ENCODE measurements around the gene PAH. TPM values are rescaled to one million over a fixed set of nuclear protein-coding genes. Genes with fewer than 3 reads are reported as not detected.
A peak's percentile ranks its signal among the peaks of the same experiment; 100 is the strongest.

Gene PAH
- total and polyA plus RNA-seq, 8 donors = 5.9 to 89.3 (median 16.3) TPM

DNA sequence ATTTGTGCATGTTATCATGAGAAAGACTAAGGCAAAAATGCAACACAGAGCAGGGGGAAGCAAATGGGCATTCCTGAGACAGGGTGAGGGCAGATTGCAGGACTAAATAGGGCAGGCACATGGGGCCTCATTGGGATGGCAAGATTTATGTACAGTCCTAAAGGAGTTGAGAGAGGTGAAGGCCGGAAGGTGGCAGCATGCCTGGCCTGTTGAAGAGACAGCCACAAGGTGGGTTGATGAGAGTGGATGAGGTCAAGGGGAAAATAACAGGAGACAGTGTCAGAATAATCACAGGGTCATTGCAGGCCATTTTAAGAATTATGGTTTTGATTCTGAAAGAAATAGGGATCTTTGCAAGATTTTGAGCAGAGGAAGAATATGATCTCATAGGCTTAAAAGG is 21.0 kb downstream of the PAH start:
- H3K36me3 ChIP-seq = no peaks in the 10 kb centered on the region
- no peak for FAIRE-seq

DNA sequence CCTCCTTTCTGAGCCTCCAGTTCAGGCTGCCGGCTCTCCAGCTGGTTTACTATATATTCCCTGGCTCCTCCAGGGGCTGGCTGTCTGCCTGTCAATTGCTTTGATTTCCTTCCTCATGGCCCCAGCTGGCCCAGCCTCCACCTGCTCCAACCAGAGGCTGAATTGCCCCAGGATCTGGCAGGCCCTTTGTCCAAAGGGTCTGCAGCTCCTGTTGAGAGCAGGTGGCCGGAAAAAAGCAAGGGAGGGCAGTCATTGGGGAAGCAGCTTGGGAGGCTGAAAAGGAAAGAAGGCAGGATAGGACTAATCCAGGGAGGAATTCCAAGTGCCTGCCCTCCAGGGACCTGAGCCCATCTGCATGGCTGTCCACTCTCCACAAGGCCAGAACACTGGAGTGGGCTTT is 25.3 kb downstream of the PAH start:
- ATAC-seq (no peak), DNase-seq (no peak), FAIRE-seq (no peak)
- Histone ChIP-seq H3K36me3 (no peaks in the 10 kb centered on the region), H3K27ac (no peak overlapping the region), H3K9me3 (no peaks in the 10 kb centered on the region), H3K27me3 (no peaks in the 10 kb centered on the region), H3K4me3 (no peak overlapping the region), H3K4me1 (no peaks in the 10 kb centered on the region)
- intact Hi-C loops (cut with DNase I) = no loop called here
- TF ChIP-seq, protein P1, sequence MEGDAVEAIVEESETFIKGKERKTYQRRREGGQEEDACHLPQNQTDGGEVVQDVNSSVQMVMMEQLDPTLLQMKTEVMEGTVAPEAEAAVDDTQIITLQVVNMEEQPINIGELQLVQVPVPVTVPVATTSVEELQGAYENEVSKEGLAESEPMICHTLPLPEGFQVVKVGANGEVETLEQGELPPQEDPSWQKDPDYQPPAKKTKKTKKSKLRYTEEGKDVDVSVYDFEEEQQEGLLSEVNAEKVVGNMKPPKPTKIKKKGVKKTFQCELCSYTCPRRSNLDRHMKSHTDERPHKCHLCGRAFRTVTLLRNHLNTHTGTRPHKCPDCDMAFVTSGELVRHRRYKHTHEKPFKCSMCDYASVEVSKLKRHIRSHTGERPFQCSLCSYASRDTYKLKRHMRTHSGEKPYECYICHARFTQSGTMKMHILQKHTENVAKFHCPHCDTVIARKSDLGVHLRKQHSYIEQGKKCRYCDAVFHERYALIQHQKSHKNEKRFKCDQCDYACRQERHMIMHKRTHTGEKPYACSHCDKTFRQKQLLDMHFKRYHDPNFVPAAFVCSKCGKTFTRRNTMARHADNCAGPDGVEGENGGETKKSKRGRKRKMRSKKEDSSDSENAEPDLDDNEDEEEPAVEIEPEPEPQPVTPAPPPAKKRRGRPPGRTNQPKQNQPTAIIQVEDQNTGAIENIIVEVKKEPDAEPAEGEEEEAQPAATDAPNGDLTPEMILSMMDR (IDR thresholded peaks at IDR 0.05) = no peak
- WGBS, 2 donors = 66 to 88% methylated on average over 2 of the region's 2 CpGs

More for the DNA sequence above, 21.0 kb downstream of the PAH start:
- WGBS, 2 donors = 80 to 96% methylated on average over 1 of the region's 1 CpG
- TF ChIP-seq, protein P1 (IDR thresholded peaks at IDR 0.05) = no peak
- H3K9me3 ChIP-seq = no peaks in the 10 kb centered on the region
- H3K27me3 ChIP-seq = no peaks in the 10 kb centered on the region
- ATAC-seq = no peak
- intact Hi-C loops (cut with DNase I) = no loop called here
- DNase-seq = no peak
- H3K4me1 ChIP-seq = no peaks in the 10 kb centered on the region
- no peak overlapping the region for H3K4me3 ChIP-seq
- H3K27ac ChIP-seq = no peak overlapping the region

DNA sequence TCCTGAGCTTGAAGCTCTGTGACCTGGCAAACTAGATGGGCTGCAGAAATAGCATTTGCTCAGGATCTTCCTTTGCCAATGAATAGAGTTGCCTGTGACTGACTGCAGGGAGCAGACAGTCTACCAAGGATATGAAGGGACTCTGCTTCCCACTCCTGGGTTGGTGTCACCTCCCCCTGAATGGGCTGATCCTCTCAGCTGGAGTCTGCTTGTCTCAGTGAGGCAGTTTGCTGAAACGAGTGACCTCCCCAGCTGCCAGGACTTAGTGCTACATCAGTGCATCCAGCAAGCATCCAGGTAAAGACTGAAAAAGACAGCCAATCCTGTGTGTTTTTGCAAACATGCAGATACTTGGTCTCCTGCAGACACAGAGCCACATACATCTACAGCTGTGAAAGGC is 28.5 kb downstream of the PAH start:
- intact Hi-C loops (cut with DNase I) = loop anchor here in 1 of 3 donors (10.0 kb wide), 1 partner anchor 666 kb away; no protein-coding TSS in a partner anchor
- H3K36me3 ChIP-seq = no peaks in the 10 kb centered on the region
- H3K4me3 ChIP-seq = no peak overlapping the region
- FAIRE-seq (no peak), ATAC-seq (no peak), DNase-seq (no peak)
- WGBS, 2 donors = 17 to 45% methylated on average over 1 of the region's 1 CpG
- peaks cover 0 to 11% (median 1%) of the 10 kb centered on the region in 3 donors for H3K4me1 ChIP-seq
- H3K27ac ChIP-seq = no peak overlapping the region
- no peaks in the 10 kb centered on the region for H3K9me3 ChIP-seq
- TF ChIP-seq, protein P1 (IDR thresholded peaks at IDR 0.05) = no peak
- H3K27me3 ChIP-seq = no peaks in the 10 kb centered on the region

DNA sequence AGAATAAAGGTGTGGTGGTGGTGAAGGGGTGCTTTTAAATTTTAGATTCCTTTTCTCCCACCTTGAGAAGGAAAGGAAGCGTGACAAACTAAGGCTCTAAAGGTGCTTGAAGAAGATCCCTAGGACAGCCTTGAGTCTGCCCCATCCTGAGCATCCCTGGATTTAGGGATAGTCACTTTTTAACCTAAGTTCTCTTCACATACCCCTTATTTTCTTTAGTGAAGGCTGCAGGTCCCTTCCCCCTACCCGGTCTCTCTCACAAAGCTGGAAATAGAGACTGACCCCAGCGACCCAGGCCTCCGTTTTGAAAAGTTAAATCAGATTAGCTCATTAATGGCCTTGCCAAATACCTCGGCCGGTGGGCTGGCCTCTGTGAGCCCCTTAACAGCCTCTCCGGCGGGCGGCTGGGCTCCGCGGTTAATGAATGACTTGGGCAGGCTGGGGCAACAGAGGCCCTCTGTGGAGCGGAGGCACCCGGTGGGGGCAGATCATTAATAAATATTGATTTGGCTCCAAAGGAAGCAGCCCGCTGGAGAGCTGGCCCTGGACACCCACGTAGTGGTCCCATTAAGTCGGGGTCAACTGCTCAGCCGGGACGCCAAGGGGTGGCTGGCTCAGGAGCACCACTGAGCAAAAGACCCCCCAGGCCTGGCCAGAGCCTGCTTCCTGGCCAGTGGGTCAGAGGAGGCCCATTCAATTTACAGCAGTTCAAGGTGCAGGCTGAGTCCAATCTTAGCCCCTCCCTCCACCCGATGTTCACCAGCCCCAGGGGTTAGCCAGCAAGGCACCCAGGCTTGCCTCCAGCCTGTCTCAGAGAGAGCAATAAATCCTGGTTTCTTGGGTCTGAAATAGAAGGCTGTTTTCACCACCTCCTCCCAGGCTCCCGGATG is 31.8 kb downstream of the PAH start:
- DNase-seq (peak in 5 of 6 donors; percentile 22 to 83 (median 61)), ATAC-seq (peak; percentile 46 to 83 (median 78)), FAIRE-seq (no peak)
- TF ChIP-seq, protein P1 (IDR thresholded peaks at IDR 0.05) = no peak
- peaks cover 0 to 11% (median 4%) of the 10 kb centered on the region in 3 donors for H3K4me1 ChIP-seq
- no peaks in the 10 kb centered on the region for H3K27me3 ChIP-seq
- intact Hi-C loops (cut with DNase I) = loop anchor here in 1 of 3 donors (10.0 kb wide), 1 partner anchor 670 kb away; no protein-coding TSS in a partner anchor
- 42 to 47% methylated on average over 20 of the region's 20 CpGs for WGBS, 2 donors
- no peaks in the 10 kb centered on the region for H3K36me3 ChIP-seq
- H3K9me3 ChIP-seq = no peaks in the 10 kb centered on the region
- peak overlapping the region in 3 of 4 donors; percentile 23 to 53 (median 47) for H3K27ac ChIP-seq
- no peak overlapping the region for H3K4me3 ChIP-seq

Data from pancreas (tissue), 10 donors.